ENCODE results near the gene LIN54.
"Not testable (repeated sequence)": the region's sequence is repeated elsewhere in the genome, so short reads cannot be mapped to it uniquely, and the experiment has no call there.

The LIN54 gene

GRCh38 chr4:82947498-82947897 is 63.1 kb downstream of the LIN54 start:
- no peak for DNase-seq (ENCODE audit: low read depth)

- DNase-seq (ENCODE audit: low read depth) = no peak
These were observed 71.2 kb downstream of the LIN54 start for GRCh38 chr4:82939414-82939813.

GRCh38 chr4:82934441-82934840 is 76.2 kb downstream of the LIN54 start:
- DNase-seq (ENCODE audit: low read depth) = no peak

- DNase-seq (ENCODE audit: low read depth) = no peak
These were observed 79.5 kb downstream of the LIN54 start for GRCh38 chr4:82930848-82931755.

GRCh38 chr4:82921795-82922194 is 88.8 kb downstream of the LIN54 start:
- no peak for DNase-seq (ENCODE audit: low read depth)

GRCh38 chr4:82919386-82919785 is 91.2 kb downstream of the LIN54 start:
- DNase-seq (ENCODE audit: low read depth) = no peak

GRCh38 chr4:82918091-82918490 is 92.5 kb downstream of the LIN54 start:
- DNase-seq (ENCODE audit: low read depth) = no peak

GRCh38 chr4:82913968-82914367 is 96.7 kb downstream of the LIN54 start:
- DNase-seq (ENCODE audit: low read depth) = not testable (repeated sequence)

GRCh38 chr4:82913305-82913704 is 97.3 kb downstream of the LIN54 start:
- peak; percentile 29 for DNase-seq (ENCODE audit: low read depth)

- no peak for DNase-seq (ENCODE audit: low read depth)
These were observed 101.3 kb downstream of the LIN54 start for GRCh38 chr4:82909326-82909725.

GRCh38 chr4:82906469-82906868 is 104.2 kb downstream of the LIN54 start:
- DNase-seq (ENCODE audit: low read depth) = no peak

GRCh38 chr4:82905205-82905604 is 105.4 kb downstream of the LIN54 start:
- DNase-seq (ENCODE audit: low read depth) = peak; percentile 55

- no peak for DNase-seq (ENCODE audit: low read depth)
These were observed 106.9 kb downstream of the LIN54 start for GRCh38 chr4:82903737-82904136.

GRCh38 chr4:82901183-82901718 is 109.4 kb downstream of the LIN54 start:
- no peak for DNase-seq (ENCODE audit: low read depth)

- peak; percentile 100 for DNase-seq (ENCODE audit: low read depth)
These were observed 110.0 kb downstream of the LIN54 start, which contains the start of gene THAP9 for GRCh38 chr4:82900411-82901182. Gene THAP9, plus strand, starts transcription at chr4:82900735. Its CDS starts 68 bp downstream, at chr4:82900803.

GRCh38 chr4:82900066-82900410 is 110.6 kb downstream of the LIN54 start:
- no peak for DNase-seq (ENCODE audit: low read depth)

GRCh38 chr4:82899374-82900065 is 111.1 kb downstream of the LIN54 start:
- DNase-seq (ENCODE audit: low read depth) = no peak

GRCh38 chr4:82898322-82899243 is 112.0 kb downstream of the LIN54 start:
- DNase-seq (ENCODE audit: low read depth) = peak; percentile 92

- DNase-seq (ENCODE audit: low read depth) = no peak
These were observed 113.9 kb downstream of the LIN54 start for GRCh38 chr4:82896755-82897154.

GRCh38 chr4:82893942-82894341 is 116.7 kb downstream of the LIN54 start:
- peak; percentile 13 for DNase-seq (ENCODE audit: low read depth)

GRCh38 chr4:82892467-82892802 is 118.2 kb downstream of the LIN54 start:
- no peak for DNase-seq (ENCODE audit: low read depth)

Measured in EH (cell line).